ENCODE results near the gene SPOP. TPM values are rescaled to one million over a fixed set of nuclear protein-coding genes. Genes with fewer than 3 reads are reported as not detected.

The SPOP gene
- total RNA-seq, 1 donor from 2014 or later: 66.9 TPM

- Histone ChIP-seq H3K27me3 (ENCODE audit: low read depth) (no peaks in the 10 kb centered on the region), H3K4me3 (no peak overlapping the region), H3K9me3 (replicated peaks) (no peaks in the 10 kb centered on the region), H3K27ac (replicated peaks) (peak overlapping the region; percentile 84), H3K36me3 (peaks cover 46% of the 10 kb centered on the region), H3K4me1 (peaks cover 61% of the 10 kb centered on the region)
- DNase-seq: no peak
- intact Hi-C loops (cut with micrococcal nuclease): no loop called here
- TF ChIP-seq CTCF (IDR thresholded peaks at IDR 0.05; ENCODE audit: borderline replicate concordance): no peak
These were observed 44.2 kb upstream of the SPOP start for GRCh38 chr17:49722066-49722465.

- Histone ChIP-seq H3K4me3 (no peak overlapping the region), H3K9me3 (replicated peaks) (no peaks in the 10 kb centered on the region), H3K27ac (replicated peaks) (peak overlapping the region; percentile 6), H3K4me1 (peaks cover 40% of the 10 kb centered on the region), H3K36me3 (peaks cover 65% of the 10 kb centered on the region), H3K27me3 (ENCODE audit: low read depth) (no peaks in the 10 kb centered on the region)
- intact Hi-C loops (cut with micrococcal nuclease): no loop called here
- TF ChIP-seq CTCF (IDR thresholded peaks at IDR 0.05; ENCODE audit: borderline replicate concordance): no peak
- DNase-seq: no peak
These were observed 39.5 kb upstream of the SPOP start for GRCh38 chr17:49717371-49717861.

GRCh38 chr17:49716668-49717364 is 38.9 kb upstream of the SPOP start:
- peak overlapping the region; percentile 1 for H3K27ac ChIP-seq (replicated peaks)
- no peaks in the 10 kb centered on the region for H3K27me3 ChIP-seq (ENCODE audit: low read depth)
- intact Hi-C loops (cut with micrococcal nuclease): no loop called here
- H3K4me3 ChIP-seq: no peak overlapping the region
- H3K4me1 ChIP-seq: peaks cover 34% of the 10 kb centered on the region
- TF ChIP-seq CTCF (IDR thresholded peaks at IDR 0.05; ENCODE audit: borderline replicate concordance): no peak
- peaks cover 69% of the 10 kb centered on the region for H3K36me3 ChIP-seq
- DNase-seq: no peak
- H3K9me3 ChIP-seq (replicated peaks): no peaks in the 10 kb centered on the region

- DNase-seq: no peak
- peaks cover 69% of the 10 kb centered on the region for H3K36me3 ChIP-seq
- intact Hi-C loops (cut with micrococcal nuclease): no loop called here
These were observed 37.9 kb upstream of the SPOP start for GRCh38 chr17:49715717-49716279.

DNA sequence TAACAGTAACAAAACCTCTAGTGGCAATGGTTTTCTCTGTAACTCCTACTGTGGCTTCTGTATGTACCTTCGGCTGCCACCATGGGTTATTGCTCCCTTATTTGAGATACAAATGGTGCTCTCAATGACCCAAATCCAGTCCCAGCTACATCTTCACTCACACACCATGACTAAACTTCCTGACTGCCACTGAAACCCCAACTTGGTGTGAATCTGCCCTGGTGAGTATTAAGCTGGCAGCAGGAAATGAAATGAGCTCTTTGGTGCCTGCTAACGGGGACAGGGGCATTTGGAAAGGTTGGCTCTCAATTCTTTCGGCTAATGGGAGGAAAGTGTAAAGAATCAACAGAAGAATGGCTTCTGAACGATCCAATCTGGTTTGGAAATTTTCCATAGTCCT is 37.3 kb upstream of the SPOP start:
- Histone ChIP-seq H3K4me3 (no peak overlapping the region), H3K9me3 (replicated peaks) (no peaks in the 10 kb centered on the region), H3K4me1 (peaks cover 22% of the 10 kb centered on the region), H3K27ac (replicated peaks) (peak overlapping the region; percentile 14), H3K36me3 (peaks cover 69% of the 10 kb centered on the region), H3K27me3 (ENCODE audit: low read depth) (no peaks in the 10 kb centered on the region)
- intact Hi-C loops (cut with micrococcal nuclease): no loop called here
- TF ChIP-seq CTCF (IDR thresholded peaks at IDR 0.05; ENCODE audit: borderline replicate concordance): no peak
- DNase-seq: no peak

More at GRCh38 chr17:49715717-49716279, 37.9 kb upstream of the SPOP start:
- H3K4me3 ChIP-seq: no peak overlapping the region
- peaks cover 28% of the 10 kb centered on the region for H3K4me1 ChIP-seq
- TF ChIP-seq CTCF (IDR thresholded peaks at IDR 0.05; ENCODE audit: borderline replicate concordance): no peak
- peak overlapping the region; percentile 14 for H3K27ac ChIP-seq (replicated peaks)
- no peaks in the 10 kb centered on the region for H3K27me3 ChIP-seq (ENCODE audit: low read depth)
- H3K9me3 ChIP-seq (replicated peaks): no peaks in the 10 kb centered on the region

Measured in left ventricle myocardium inferior (tissue), 1 donor.